Uterus (tissue), 2 donors: Measurements from ENCODE around the gene ACOT11.

Experiments used
- POLR2A ChIP-seq, 2 donors: fragments of 450-650 bp; IDR thresholded peaks; one replicate each; pipeline ENCODE4 v1.6.1; 2016; ENCODE audit warnings: antibody characterized with exemption in 2 of 2, mild to moderate bottlenecking in 1 of 2, moderate library complexity in 1 of 2
- TF ChIP-seq, protein P1 (sequence below), 4 experiments: fragments of 200-600 bp in 2 of 4; fragments of 450-650 bp in 2 of 4; sonication (generic) in 2 of 4; IDR thresholded peaks; one replicate each; pipeline ENCODE4 v1.5.1; 2016 to 2019; ENCODE audit warnings: antibody characterized with exemption in 4 of 4, mild to moderate bottlenecking in 2 of 4, moderate library complexity in 1 of 4

DNA sequence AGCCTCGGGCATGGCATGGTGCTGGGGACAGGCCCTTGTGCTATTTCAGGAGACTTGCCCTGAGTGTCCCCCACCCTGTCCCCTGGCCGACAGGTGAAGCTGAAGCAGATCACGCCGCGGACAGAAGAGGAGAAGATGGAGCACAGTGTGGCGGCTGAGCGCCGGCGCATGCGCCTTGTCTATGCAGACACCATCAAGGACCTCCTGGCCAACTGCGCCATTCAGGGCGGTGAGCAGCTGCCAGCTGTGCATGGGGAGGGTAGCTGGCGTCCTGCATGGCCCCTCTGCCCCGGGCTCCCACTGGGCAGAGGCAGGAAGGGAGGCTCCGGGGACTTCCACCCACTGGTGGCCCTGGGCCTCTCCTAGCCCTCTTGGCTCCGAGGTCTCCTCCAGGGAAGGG, 46.4 kb downstream of the ACOT11 start:
- TF ChIP-seq, protein P1, sequence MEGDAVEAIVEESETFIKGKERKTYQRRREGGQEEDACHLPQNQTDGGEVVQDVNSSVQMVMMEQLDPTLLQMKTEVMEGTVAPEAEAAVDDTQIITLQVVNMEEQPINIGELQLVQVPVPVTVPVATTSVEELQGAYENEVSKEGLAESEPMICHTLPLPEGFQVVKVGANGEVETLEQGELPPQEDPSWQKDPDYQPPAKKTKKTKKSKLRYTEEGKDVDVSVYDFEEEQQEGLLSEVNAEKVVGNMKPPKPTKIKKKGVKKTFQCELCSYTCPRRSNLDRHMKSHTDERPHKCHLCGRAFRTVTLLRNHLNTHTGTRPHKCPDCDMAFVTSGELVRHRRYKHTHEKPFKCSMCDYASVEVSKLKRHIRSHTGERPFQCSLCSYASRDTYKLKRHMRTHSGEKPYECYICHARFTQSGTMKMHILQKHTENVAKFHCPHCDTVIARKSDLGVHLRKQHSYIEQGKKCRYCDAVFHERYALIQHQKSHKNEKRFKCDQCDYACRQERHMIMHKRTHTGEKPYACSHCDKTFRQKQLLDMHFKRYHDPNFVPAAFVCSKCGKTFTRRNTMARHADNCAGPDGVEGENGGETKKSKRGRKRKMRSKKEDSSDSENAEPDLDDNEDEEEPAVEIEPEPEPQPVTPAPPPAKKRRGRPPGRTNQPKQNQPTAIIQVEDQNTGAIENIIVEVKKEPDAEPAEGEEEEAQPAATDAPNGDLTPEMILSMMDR (IDR thresholded peaks at IDR 0.05): no peak
- TF ChIP-seq POLR2A (IDR thresholded peaks at IDR 0.05): no peak
